HG02884 (cell line): Measurements from ENCODE around the gene PEDS1.
"Not testable (repeated sequence)": the region's sequence is repeated elsewhere in the genome, so short reads cannot be mapped to it uniquely, and the experiment has no call there.

Experiments
- ATAC-seq: cut with Tn5 transposase; IDR thresholded peaks from one replicate; pipeline ENCODE4 v1.9.1; 2021; ENCODE audit warnings: mild to moderate bottlenecking, moderate library complexity; ENCODE audit not compliant: unreplicated experiment

PEDS1 gene

DNA sequence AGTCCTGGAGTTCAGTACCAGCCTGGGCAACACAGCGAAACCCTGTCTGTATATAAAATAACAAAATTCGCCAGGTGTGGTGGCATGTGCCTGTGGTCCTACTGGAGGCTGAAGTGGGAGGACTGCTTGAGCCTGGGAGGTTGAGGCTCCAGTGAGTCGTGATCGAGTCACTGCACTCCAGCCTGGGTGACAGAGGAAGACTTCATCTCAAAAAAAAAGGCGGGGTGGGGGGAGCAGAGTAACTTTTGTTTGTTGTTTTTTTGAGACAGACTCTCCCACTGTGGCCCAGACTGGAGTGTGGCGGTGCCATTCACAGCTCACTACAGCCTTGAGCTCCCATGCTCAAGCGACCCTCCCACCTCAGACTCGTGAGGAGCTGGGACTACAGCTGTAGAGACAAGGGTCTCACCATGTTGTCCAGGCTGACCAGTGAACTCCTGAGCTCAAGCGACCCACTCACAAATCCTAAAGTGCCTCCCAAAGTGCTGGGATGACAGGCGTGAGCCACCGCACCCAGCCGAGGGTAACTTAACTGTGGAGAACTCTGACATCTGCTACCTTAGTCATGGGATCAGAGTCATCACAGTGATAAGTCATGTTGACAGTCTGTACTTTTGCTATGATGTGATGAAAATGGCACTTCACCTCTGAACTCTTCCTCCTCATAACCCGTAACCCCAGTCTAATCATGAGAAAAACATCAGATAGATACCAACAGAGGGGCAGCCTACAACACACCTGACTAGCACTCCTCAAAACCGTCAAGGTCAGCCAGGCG lies 16.5 kb downstream of the PEDS1 start:
- ATAC-seq = no peak

DNA sequence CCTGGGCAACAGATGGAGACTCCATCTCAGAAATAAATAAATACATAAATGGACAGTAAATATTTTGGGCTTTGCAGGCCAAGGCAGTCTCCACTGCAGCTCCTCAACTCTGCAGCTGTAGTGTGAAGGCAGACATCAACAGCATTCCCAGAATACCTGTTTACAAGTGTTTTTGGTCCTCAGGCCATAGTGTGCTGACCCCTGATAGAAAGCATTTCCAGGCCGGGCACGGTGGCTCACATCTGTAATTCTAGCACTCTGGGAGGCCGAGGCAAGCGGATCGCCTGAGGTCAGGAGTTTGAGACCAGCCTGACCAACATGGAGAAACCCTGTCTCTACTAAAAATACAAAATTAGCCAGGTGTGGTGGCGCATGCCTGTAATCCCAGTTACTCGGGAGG lies 18.4 kb downstream of the PEDS1 start:
- ATAC-seq = not testable (repeated sequence)

DNA sequence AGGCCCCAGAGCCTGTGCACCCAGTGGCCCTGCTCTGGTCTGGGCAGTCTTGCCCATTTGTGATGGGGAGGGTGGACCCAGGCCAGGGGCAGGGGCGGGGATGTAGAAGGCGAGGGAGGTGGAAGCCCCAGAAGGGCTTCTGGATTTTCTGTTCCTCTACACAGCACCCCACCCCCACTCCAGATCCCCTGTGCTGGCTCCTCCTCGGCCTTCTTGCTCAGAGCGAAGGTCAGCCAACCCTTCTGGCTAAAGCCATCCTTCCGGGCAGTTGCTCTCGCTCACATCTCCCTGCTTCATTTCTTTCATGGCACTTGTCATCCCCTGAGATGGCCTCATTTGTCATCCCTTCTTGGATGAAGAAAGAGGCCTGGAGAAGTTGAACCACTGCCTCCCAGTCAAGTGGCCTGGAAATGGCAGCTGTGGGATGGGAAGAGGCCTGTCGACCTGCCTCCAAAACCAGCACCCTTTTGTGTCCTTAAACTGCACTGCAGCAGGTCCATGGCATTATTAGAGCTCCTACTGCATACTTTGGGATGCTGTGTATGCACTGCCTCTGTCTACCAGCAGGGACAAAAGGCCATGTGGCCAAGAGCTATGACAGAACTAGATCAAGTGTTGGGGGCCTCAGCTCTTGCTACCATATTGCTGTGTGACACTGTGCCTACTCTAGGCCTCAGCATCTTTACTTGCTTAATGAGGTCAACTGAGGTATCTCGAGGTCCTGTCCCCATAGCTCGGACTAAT lies 19.9 kb downstream of the PEDS1 start:
- ATAC-seq = no peak

DNA sequence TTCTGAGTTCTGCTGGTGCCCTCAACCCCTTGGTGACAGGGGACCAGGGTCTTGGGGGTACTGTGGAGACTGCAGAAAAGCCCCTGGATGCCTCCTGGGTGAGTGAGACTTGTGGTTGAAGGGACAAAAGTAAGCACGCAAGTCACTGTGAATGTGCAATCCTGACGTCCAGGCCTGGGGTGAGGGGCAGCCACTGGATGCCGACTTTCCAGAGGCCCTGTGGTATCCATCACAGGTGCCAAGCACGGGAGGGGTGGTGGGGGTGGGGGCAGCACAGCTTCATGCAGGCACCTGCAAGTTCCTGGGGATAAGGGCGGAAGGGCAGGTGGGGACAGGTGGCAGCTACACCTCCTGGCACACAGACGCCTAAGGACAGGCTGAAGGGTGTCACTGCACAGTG lies 20.5 kb downstream of the PEDS1 start:
- ATAC-seq = no peak

DNA sequence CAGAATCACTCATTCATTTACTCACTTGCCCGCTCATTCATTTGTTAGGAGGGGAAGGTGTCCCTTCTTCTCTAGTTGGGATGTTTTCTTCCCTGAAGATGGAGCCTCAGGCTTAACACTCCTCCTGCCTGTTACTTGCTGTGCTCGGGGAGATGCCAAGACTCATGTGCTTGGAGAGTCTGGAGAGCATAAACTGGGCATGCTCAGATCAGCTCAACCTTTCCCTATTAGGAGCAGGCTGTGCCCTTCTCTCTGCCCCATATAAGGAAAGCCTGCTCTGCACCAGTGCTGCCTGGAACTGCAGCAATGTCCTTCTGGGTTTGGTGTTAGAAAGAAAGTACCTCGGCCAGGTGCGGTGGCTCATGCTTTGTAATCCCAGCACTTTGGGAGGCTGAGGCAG lies 22.5 kb downstream of the PEDS1 start:
- no peak for ATAC-seq

DNA sequence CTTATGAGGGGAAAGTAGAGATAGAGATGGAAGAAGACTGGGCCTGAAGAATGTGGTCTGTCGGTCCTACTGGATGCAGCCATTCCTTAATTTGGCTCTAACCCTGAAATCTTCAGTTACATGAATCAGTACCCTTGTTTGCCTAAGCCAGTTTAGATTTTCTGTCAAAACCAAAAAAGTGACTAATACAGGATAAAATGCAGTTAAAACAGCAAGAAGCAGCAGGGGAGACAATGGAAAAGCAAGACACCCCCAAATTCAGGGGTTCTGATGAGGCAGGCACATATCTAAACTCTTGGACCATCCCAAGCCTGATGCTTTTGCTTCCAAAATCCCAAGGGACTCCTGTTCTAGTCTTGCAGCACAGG lies 23.2 kb downstream of the PEDS1 start:
- ATAC-seq = no peak

DNA sequence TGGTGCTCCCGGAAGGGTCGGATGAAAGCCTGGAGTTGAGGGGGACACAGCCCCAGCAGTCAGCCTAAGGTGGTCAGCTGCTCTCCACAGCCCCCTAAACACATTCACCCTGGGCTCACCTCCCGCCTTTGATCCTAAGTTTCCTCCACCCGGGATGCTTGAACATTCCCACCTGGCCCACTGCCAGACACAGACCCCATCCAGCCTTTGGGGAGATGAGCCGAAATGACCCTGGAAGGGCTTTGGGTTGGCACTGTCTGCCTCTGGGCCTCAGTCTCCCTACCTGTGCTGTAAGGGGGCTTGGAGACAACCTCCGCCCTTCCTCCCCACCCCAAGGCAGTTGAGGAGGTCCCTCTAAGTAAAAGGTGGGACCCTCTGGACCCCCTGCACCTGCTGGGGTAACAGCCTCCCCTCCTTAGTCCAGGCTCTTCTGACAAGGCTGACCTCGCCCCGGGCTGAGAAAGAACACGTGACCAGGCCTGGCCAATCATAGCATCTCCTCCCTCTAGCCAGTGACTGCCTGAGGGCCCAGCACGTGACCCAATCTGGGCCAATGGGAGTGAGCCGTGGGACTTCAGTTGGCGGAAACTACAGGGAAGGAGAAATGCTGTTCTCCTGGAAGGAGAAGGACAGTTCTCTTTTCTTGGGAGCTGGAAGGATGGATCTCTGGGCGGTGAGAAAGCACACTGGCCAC lies 23.7 kb downstream of the PEDS1 start:
- no peak for ATAC-seq

DNA sequence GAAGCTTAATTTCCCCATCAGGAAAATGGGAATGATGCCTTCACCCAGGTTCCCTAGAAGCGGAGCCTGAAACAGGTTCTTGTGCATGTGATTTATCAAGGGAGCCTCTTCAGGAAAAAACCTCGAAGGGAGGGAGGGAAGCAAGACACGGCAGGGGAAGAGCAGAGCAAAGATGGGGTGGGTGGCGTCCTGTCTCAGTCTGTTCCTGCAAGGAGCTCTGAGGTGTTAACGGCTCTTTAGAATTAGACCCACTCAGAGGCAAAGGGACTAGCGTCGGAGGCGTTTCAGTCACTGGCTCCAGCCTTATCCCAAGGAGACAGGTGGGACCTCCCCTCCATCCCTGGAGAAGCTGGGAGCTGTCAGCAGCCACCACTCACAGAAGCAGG lies 25.0 kb downstream of the PEDS1 start:
- no peak for ATAC-seq

DNA sequence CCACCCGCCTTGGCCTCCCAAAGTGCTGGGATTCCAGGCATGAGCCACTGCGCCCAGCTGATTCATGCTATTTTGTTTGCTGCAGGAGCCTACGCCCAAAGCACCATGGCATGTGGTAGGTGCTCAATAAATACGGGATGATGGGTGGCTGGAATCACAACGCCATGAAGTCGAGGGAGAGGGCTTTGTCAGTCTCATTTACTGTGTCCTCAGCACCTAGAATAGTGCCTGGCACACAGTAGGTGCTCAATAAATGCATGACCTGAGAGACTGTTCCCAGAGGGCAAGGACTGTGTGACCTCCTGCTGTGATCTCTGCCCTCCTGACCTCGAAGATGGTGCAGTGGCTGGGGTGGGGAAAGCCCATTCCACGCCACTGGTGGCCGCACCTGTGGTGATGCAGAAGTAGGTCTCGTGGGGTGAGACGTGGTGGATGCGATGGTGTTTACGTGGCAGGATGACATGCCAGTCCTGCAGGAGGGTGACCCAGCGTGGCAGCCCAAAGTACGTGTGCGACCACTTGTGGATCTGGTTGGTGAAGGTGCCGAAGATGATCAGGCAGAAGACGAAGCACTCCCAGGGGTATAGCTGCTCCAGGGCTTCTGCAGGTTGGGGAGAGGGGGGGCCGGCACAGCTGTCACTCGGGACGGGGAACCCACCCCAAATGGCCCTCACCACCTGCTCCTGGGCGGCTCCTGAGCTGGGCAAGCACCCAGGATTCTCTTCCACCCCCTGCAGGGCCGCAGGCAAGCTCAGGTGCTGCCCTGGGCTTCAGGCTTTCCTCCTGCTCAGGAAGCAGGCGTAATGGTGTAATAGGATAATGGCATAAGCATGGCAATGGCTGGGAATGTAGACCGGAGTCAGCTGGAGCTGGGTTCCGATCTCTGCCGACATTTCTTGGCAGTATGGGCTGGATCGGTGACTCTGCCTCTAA lies 25.7 kb downstream of the PEDS1 start:
- ATAC-seq = no peak

DNA sequence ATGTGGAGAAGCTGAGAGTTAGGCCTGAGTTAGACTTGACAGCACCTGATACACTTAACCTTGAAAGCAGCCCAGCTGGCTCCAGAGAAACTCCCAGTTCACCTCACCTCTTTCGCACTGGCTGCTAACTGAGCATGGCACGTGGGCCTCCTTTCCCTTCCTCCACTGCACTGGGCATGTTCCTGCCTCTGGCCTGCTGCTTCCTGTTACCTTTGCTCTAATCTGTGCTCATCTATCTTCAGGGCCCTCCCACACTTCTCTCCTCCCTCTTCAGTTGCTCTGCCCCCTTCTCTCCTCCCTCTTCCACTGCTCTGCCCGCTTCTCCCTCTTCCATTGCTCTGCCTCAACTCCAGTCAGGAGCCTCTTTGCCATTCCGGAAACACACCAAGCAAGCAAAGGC lies 26.9 kb downstream of the PEDS1 start:
- ATAC-seq = no peak

DNA sequence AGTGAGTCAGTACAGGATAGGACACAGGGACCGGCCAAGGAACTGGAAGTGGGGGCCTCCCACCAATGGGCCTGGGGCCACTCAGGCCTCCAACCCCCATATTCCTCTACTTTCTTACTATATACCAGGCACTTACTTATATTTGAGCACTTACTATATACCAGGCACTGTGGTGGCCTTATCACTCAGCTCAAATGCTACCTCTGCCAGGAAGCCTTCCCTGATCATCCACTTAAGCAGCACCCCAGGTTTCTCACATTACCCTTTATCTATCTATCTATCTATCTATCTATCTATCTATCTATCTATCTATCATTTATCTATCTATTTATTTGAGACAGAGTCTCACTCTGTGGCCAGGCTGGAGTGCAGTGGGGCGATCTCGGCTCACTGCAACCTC lies 28.2 kb downstream of the PEDS1 start:
- ATAC-seq = no peak

DNA sequence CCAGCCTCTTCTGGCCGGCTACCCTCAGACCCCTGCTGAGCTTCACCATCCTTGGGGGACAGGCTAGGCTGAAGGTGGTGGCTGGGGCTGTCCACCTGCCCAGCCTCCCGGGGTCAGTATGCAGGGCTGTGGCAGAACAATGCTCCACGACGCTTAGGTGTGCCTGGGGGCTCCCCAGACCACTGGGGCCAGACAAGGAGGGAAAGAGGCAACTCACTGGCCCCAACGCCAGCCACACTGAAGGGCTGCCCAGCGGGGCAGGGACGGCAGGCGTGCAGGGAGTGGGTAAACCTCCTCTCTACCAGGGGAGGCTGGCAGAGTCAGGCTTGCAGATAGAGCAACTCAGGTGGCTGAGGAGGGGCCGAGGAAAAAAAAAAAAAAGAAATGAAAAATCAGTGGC lies 29.0 kb downstream of the PEDS1 start:
- ATAC-seq = no peak

DNA sequence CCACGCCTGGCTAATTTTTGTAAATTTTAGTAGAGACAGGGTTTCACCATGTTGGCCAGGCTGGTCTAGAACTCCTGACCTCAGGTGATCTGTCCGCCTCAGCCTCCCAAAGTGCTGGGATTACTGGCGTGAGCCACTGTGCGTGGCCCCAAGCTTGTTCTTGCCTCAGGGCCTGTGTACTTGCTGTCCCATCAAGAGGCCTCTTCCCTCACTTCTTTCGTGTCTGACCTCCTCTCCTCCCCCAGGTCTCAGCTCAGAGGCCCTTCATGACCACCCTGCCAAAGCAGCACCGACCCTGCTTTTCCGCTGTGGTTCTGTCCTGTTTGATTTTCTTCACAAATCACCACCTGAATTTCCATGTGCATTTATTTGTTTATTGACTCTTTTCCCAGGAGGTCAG lies 30.1 kb downstream of the PEDS1 start:
- ATAC-seq = no peak

DNA sequence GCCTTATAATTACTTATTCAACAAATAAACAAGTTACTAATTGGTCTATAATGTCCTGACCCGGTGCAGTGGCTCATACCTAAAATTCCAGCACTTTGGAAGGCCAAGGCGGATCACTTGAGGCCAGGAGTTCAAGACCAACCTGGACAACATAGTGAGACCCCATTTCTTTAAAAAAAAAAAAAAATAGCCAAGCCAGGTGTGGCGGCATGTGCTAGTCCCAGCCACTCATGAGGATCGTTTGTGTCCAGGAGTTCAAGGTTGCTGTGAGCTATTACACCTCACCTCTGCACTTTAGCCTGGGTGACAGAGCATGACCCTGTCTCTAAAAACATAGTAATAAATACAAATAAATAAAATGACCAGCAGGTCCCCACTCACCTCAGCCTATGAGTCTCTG lies 30.8 kb downstream of the PEDS1 start:
- no peak for ATAC-seq

DNA sequence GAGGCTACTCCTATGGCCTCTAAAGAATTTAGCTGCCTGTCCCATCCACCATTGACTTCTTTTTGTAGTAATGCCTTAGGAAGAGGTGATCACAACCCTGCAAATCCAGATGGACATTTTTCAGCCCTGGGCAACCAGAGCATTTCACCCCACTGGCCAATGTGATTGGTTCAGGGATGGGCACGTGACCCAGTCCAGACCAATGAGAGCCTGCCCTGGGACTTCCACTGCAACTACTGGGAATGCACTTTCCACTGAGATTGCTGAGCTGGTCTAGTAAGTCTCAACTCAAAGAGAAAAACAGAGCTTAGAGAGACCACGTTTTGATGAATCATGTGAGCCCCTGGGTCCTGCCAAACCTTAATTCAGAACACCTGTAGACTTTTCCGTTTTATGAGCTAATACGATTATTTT lies 31.7 kb downstream of the PEDS1 start:
- ATAC-seq = no peak

DNA sequence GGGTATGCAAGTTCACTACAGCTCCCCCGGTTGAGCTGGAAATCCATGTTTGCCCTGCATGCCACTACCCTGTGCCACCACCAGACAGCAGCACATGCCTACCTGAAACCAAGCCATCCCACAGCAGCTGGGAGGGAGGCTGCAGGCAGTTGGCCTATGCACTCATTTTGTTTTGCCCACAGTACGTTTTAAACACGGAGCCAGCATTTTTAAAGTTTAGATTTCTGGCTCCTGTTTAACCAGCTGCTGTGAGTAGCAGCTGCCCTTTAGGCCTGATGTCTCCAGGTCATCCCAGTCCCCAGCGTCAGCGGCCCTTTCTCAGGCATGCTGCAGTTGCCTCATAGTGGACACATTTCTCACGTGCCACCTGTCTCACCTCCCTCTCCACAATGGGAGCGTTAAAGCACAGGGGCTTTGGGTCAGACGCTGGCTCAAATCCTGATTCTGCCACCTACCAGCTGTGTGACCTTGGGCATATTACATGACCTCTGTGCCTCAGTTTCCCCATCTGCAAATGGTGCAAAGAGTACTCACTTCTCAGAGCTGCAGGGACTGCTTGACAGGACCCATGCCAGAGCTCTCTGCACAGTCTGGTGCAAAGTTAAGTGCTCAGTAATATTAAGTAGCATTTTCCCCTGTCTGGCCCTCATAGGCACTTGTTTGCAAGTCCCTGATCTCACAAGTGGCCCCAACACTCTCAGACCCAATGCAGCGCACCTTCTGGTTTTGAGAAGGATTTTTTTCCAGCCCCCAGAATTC lies 32.4 kb downstream of the PEDS1 start:
- ATAC-seq = no peak

DNA sequence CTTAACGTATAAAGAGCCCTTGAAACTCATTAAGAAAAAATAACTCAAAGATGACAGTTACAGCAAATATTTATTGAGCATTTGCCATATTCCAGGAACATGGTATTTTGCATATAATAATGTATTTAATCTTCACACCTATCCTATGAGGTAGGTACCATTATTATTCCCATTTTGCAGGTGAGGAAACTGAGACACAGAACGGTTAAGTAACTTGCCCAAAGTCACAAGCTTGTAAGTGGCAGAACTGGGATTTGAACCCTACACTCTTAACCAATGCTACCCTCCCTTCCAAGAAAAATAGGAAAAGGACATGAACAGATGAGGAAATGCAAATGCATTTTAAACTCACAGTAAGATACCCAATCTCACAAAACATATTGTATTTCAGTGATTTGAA lies 35.3 kb downstream of the PEDS1 start:
- ATAC-seq = no peak

DNA sequence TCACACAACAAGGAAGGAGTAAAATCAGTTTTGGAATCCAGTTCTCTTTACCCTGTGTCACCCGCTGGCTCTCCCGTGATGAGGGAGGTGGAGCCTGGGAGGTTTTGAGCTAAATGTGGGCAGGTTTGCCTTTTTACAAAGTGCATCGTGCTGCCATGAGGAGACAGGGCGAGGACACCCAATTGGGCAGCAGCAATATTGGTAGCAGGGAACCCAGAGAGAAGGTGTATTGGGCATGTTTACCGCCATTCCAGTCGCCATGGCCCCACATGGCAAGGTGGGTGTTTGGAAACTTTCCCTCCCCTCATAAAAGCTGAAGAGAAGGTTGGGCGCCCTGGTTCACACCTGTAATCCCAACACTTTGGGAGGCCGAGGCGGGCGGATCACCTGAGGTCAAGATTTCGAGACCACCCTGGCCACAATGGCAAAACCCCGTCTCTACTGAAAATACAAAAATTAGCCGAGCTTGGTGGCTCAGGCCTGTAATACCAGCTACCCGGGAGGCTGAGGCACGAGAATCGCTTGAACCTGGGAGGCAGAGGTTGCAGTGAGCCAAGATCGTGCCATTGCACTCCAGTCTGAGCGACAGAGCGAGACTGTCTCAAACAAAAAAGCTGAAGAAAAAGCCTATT lies 37.0 kb downstream of the PEDS1 start:
- ATAC-seq = no peak

DNA sequence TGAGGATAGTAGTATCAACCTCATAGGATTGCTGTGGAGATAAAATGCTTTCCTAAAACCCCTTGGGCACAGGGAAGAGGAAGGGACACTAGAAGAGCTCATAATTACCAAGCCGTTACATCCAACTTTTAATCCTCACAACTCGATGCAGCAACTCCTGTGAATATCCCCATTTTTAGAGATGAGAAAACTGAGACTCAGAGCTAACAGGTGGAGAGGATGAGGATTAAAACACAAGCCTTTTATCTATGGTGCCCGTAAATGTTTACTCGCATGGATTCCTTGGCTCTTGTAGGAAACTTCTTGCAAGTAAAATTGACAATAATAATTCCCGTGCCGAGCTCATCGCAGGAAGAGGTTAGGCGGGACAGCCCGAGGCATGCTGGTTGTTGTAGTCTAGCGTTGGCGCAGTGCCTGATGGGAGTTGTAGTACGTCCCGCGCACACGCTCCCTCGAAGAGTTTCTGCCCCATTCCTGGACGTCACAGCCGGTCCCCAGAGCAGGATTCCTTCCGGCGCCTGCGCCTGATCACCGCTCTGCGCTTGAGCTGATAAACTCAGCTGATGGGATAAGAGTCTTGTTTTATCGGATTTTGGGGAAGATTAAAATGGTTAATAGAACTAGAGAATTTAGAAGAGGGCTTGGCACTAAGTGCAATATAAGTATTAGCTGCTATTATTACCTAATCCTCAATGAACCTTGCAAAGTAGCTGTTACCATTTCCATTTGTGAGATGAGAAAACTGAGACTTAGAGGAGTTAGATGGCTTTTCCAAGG lies 37.7 kb downstream of the PEDS1 start:
- peak; percentile 80 for ATAC-seq
